Fibroblast of skin of left quadriceps (primary cell): ENCODE measurements around the gene MYO1H.
"Not testable (repeated sequence)": the region's sequence is repeated elsewhere in the genome, so short reads cannot be mapped to it uniquely, and the experiment has no call there.

Experiments
- DNase-seq, 2 experiments: peaks; one replicate each; pipeline ENCODE4 v3.0.0-alpha.2; 2013; ENCODE audit warnings: low read depth in 2 of 2

The MYO1H gene

GRCh38 chr12:109469517-109469916, 121.8 kb downstream of the MYO1H start:
- no peak for DNase-seq

- DNase-seq: no peak
Measured at GRCh38 chr12:109473006-109473405, 125.3 kb downstream of the MYO1H start.

- DNase-seq: not testable (repeated sequence)
Measured at GRCh38 chr12:109473526-109474270, 126.0 kb downstream of the MYO1H start.

- DNase-seq: no peak
Measured at GRCh38 chr12:109475121-109475520, 127.4 kb downstream of the MYO1H start.

- DNase-seq: no peak
Measured at GRCh38 chr12:109475993-109476806, 128.5 kb downstream of the MYO1H start.

- DNase-seq: no peak
Measured at GRCh38 chr12:109476807-109477184, 129.1 kb downstream of the MYO1H start.

- peak; percentile 80 for DNase-seq
Measured at GRCh38 chr12:109477185-109477962, 129.7 kb downstream of the MYO1H start, which contains the start of the genes KCTD10 and UBE3B. Gene KCTD10, minus strand, starts transcription at chr12:109477300. Its CDS starts 38 bp downstream, at chr12:109477262. Gene UBE3B, plus strand, starts transcription at chr12:109477634. Its CDS starts 5,918 bp downstream, at chr12:109483552.

GRCh38 chr12:109477963-109478315, 130.2 kb downstream of the MYO1H start:
- DNase-seq: no peak

- DNase-seq: no peak
Measured at GRCh38 chr12:109479761-109480160, 132.1 kb downstream of the MYO1H start.

GRCh38 chr12:109480356-109480755, 132.7 kb downstream of the MYO1H start:
- no peak for DNase-seq

- no peak for DNase-seq
Measured at GRCh38 chr12:109481863-109482262, 134.2 kb downstream of the MYO1H start.

GRCh38 chr12:109482491-109482890, 134.8 kb downstream of the MYO1H start:
- DNase-seq: no peak

- no peak for DNase-seq
Measured at GRCh38 chr12:109482894-109483293, 135.2 kb downstream of the MYO1H start.

GRCh38 chr12:109483346-109483745, 135.6 kb downstream of the MYO1H start:
- DNase-seq: no peak

- DNase-seq: no peak
Measured at GRCh38 chr12:109485201-109485600, 137.5 kb downstream of the MYO1H start.

GRCh38 chr12:109487181-109488050, 139.7 kb downstream of the MYO1H start:
- no peak for DNase-seq

GRCh38 chr12:109488051-109488665, 140.5 kb downstream of the MYO1H start:
- DNase-seq: no peak

GRCh38 chr12:109489016-109489954, 141.6 kb downstream of the MYO1H start:
- DNase-seq: no peak

- DNase-seq: no peak
Measured at GRCh38 chr12:109489955-109490565, 142.4 kb downstream of the MYO1H start.
